ENCODE results near the gene BRMS1L.

BRMS1L gene

GRCh38 chr14:35867280-35867629 is 41.1 kb downstream of the BRMS1L start:
- DNase-seq = no peak

DNA sequence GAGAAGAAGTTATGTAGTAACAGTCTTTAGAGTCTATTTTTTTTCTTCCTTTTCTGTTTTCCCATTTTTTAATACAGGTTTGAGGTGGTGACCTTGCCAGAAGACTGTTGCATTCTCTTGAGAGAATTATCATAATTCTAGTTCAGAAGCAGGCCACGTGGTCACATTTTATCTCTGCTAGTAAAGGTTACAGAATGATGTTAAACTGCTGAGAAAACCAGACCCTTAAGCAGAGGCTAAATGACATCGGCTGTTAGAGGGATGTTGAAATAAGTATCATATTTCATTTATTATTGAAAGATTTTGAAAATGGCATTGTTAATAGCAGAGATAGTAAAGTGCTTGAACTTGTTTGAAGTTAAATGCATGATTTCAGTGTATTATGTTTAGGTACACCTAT is 49.2 kb downstream of the BRMS1L start:
- no peak for DNase-seq

DNA sequence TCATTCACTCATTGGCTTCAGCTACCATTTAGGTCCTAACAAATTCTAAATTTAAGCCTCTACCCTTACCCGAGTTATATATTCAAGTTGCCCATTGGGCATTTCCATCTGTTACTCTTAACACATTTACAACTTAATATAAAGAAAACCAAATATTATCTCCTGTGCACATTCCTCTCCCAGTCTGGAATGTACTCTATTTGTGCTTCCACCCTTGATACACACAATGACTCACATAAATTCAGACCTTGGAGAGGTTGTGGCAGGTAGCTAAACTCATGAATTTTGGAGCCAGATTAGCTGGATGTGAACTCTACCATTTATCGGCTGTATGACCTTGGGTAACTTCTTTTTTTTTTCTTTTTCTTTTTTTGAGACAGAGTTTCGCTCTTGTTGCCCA is 51.1 kb downstream of the BRMS1L start:
- no peak for DNase-seq

DNA sequence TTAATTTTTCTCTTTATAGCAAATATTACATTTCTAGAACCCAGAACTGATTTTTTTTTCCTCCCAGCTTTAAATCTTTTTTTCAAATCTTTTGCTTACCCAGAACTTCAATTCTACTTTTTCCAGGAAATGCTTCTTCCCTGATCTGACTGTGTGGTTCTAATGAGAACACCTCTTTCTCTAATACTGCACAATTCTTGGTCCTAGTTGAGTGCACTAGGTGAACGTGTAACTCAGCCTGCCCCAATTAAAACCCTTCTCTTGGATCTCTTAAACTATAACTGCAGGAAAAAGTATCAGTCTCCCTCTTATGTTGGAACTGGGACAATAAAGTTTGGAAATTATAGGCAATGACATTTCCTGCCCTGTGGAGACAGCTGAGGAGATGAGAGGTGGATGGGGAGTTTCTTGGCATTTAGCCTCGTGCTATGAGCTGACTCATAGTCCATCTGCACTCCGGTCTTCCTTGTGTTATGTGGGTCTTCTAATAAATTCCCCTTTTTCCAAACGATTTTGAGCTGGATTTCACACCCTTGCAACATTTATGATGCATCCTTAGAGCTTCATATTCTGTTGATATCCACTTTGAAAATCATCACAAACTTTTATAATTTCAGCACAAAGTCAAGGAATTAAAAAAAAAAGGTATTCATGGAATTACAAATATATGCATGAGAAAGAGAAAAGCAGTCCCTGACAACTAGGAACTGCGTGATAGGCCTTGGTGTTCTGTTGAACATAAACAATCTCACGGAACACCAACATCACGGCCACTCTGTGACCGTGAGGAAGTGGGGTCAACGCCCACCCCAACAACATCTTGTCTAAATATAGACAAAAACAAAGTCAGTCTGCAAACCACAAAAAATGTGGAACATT is 52.4 kb downstream of the BRMS1L start:
- DNase-seq = no peak

- DNase-seq = no peak
These were observed 53.1 kb downstream of the BRMS1L start for GRCh38 chr14:35879151-35879648.

GRCh38 chr14:35879654-35880249 is 53.6 kb downstream of the BRMS1L start:
- DNase-seq = no peak

DNA sequence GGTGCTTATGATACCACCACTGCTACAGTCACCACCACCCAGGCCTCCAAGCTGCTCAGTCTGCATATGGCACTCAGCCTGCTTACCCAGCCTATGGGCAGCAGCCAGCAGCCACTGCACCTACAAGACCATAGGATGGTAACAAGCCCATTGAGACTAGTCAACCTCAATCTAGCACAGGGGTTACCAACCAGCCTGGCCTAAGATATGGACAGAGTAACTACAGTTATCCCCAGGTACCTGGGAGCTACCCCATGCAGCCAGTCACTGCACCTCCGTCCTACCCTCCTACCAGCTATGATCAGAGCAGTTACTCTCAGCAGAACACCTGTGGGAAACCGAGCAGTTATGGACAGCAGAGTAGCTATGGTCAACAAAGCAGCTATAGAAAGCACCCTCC is 55.1 kb downstream of the BRMS1L start:
- DNase-seq = no peak

- DNase-seq = peak; percentile 40
These were observed 57.6 kb downstream of the BRMS1L start for GRCh38 chr14:35883677-35884293.

DNA sequence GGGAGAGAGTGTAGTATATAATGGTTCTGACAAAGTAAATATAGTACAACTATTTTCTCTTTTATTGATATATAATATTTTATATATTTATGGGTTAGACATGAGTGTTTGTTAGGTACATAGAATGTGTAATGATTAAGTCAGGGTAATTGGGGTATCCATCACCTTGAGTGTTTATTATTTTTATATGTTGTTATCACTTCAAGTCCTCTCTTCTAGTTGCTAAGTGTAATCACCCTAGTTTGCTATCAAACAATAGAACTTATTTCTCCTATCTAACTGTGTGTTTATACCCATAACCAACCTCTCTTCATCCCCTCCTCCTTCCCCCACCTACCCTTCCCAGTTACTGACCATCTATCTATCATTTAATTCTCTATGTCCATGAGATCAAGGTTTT is 64.2 kb downstream of the BRMS1L start:
- no peak for DNase-seq

DNA sequence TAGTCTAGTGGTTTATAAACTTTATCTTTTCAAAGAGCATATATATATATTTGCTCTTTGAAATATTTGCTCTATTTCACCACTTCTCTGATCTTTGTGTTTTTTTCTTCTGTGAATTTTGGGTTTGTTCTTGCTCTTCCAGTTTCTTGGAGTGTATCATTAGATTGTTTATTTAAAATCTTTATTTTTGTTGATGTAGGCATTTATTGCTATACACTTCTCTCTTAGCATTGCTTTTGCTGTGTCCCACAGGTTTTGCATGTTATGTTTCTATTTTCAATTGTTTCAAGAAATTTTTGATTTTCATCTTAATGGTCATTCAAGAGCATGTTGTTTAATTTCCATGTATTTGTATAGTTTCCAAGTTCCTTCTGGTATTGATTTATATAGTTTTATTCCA is 69.1 kb downstream of the BRMS1L start:
- no peak for DNase-seq

DNA sequence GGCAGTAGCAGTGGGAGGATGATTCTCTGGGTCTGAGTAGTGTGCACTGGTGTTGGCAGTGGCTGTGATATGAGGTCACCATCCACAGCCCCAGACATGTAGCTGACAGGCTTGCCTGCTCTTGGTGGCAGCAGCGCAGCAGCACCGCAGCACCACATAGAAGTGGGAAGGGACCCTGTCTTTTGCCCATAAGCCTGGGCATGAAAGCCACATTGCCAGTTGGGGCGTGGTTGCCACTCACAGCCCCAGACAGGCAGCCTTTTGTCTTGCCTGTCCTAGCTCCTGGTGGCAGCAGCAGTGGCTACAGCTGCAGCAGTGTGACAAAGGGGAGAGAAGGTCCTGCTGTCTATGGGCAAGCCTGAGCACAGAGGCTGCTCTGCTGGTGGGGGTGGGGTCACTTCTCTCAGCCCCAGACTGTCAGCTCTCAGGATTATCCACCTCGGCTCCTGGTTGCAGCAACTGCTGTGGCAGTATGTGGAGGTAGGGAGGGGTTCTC is 71.5 kb downstream of the BRMS1L start:
- peak; percentile 65 for DNase-seq

DNA sequence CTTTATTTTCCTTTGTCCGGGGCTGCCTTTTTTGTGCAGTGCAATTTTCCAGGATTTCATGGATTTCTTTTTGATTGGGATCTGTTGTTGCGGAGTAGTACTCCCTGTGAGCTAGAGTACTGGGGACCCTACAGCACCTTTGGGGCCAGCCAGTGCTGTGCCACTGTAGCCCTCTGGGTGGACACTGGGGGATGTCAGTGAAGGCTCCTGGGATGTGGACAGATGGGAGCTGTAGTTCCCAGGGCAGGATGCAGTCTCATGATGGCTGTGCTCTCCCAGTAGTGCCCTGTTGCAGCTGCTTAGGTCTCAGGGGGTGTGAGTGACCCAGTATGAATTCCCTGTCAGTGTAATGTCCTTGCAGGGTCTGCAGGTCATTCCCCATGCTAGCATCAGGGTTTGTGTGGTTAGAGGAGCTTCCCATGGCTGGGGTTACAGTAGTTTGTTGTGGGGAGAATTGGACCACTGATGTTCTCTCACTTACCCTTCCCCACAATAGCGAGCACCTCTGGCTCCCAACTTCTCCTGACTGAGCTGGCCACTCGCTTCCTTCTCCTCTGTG is 72.2 kb downstream of the BRMS1L start:
- DNase-seq = no peak

DNA sequence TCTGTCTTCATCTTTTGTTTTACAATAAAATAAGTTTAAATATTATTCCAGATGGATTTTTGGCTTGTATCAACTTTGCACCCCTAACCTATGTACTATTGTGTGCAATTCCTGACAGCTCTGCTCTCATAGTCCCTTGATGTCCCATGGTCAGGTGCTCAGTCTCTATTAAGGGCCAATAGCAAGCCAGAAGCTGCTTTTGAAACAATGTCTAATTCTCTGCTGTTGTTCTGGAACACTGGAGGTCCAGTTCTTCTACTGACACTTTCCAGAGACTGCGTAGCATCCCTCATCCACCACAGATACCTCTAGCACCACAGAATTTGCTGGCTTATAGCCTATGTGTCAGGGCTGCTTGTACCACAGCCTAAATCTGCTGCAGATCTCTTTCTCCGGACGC is 74.6 kb downstream of the BRMS1L start:
- no peak for DNase-seq

- DNase-seq = no peak
These were observed 83.5 kb downstream of the BRMS1L start for GRCh38 chr14:35909665-35910064.

GRCh38 chr14:35910191-35910590 is 84.1 kb downstream of the BRMS1L start:
- no peak for DNase-seq

DNA sequence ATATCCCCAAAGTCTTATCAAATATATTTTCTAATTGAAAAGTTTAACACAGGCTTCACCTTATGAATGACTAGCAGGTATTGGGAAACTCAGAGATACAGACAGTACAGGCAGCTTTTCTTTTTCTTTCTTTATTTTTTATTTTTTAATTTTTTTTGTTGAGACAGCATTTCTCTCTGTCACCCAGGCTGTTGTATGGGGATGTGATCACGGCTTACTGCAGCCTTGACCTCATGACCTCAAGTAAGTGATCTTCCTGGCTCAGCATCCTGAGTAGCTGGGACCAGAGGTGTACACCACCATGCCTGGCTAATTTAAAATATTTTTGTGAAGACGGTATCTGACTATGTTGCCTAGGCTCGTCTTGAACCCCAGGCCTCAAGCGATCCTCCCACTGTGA is 85.0 kb downstream of the BRMS1L start:
- DNase-seq = no peak

DNA sequence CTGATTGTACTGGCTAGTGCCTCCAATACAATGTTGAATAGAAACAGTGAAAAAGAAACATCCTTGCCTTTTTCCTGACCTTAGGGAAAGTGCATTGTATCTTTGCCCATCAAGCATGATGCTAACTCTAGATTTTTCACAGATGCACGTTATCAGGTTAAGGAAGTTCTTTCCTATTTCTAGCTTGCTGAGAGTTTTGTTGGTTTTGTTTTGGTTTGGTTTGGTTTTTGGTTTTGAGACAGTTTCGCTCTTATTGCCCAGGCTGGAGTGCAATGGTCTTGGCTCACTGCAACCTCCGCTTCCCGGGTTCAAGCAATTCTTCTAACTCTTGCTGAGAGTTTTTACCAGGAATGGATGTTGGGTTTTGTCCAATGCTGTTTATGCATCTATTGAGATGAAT is 89.0 kb downstream of the BRMS1L start:
- DNase-seq = no peak

DNA sequence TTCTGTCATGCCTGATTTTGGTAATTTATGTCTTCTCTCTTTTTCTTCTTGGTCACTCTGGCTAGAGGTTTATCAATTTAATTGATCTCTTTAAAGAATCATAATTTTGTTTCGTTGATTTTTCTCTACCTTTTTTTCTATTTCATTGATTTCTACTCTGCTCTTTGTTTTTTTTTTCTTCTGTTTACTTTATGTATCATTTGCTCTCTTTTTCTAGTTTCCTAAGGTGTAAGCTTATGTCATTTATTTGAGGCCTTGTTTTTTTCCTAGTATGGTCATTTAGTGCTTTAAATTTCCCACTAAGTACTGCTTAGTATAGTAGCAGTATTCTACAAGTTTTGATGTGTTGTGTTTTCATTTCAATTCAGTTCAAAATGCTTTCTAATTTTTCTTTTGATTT is 89.6 kb downstream of the BRMS1L start:
- no peak for DNase-seq

Data from COR-L47 (cell line).